ENCODE data around the gene ADCY3. TPM values are rescaled to one million over a fixed set of nuclear protein-coding genes. Genes with fewer than 3 reads are reported as not detected.

ADCY3 gene
- total and polyA plus RNA-seq, 9 donors, result 27.1 to 150 (median 97.4) TPM

GRCh38 chr2:24878341-24878740, 41.7 kb downstream of the ADCY3 start:
- peaks cover 9% of the 10 kb centered on the region for H3K4me1 ChIP-seq (ENCODE audit: insufficient read depth)
- H3K36me3 ChIP-seq, result no peaks in the 10 kb centered on the region
- DNase-seq, result no peak
- 89 to 97% (median 96%) methylated on average over 10 of the region's 10 CpGs for WGBS, 3 donors
- H3K4me3 ChIP-seq, result no peak overlapping the region
- no peak overlapping the region for H3K27ac ChIP-seq
- intact Hi-C loops (cut with DNase I), result loop anchor here in 1 of 4 donors (5.0 kb wide), 1 partner anchor 39 kb away; no protein-coding TSS in a partner anchor
- TF ChIP-seq CTCF (IDR thresholded peaks at IDR 0.05) (no peak), EP300 (IDR thresholded peaks at IDR 0.05) (no peak), POLR2A (IDR thresholded peaks at IDR 0.05) (no peak)
- H3K9me3 ChIP-seq, result no peaks in the 10 kb centered on the region
- H3K27me3 ChIP-seq, result no peaks in the 10 kb centered on the region

GRCh38 chr2:24877646-24878045, 42.4 kb downstream of the ADCY3 start:
- H3K4me1 ChIP-seq (ENCODE audit: insufficient read depth), result peaks cover 15% of the 10 kb centered on the region
- H3K36me3 ChIP-seq, result no peaks in the 10 kb centered on the region
- H3K27ac ChIP-seq, result no peak overlapping the region
- 90 to 93% (median 92%) methylated on average over 9 of the region's 9 CpGs for WGBS, 3 donors
- DNase-seq, result no peak
- intact Hi-C loops (cut with DNase I), result loop anchor here in 1 of 4 donors (5.0 kb wide), 1 partner anchor 40 kb away; no protein-coding TSS in a partner anchor
- no peak overlapping the region for H3K4me3 ChIP-seq
- no peaks in the 10 kb centered on the region for H3K27me3 ChIP-seq
- TF ChIP-seq POLR2A (IDR thresholded peaks at IDR 0.05) (no peak), CTCF (IDR thresholded peaks at IDR 0.05) (no peak), EP300 (IDR thresholded peaks at IDR 0.05) (no peak)
- H3K9me3 ChIP-seq, result no peaks in the 10 kb centered on the region

GRCh38 chr2:24877067-24877466, 43.0 kb downstream of the ADCY3 start:
- Histone ChIP-seq H3K36me3 (no peaks in the 10 kb centered on the region), H3K4me1 (ENCODE audit: insufficient read depth) (peaks cover 20% of the 10 kb centered on the region), H3K27ac (no peak overlapping the region), H3K27me3 (no peaks in the 10 kb centered on the region), H3K4me3 (no peak overlapping the region), H3K9me3 (no peaks in the 10 kb centered on the region)
- 97 to 99% (median 98%) methylated on average over 6 of the region's 6 CpGs for WGBS, 3 donors
- DNase-seq, result no peak
- TF ChIP-seq POLR2A (IDR thresholded peaks at IDR 0.05), result no peak
- TF ChIP-seq EP300 (IDR thresholded peaks at IDR 0.05), result no peak
- no peak for TF ChIP-seq CTCF (IDR thresholded peaks at IDR 0.05)
- intact Hi-C loops (cut with DNase I), result loop anchor here in 1 of 4 donors (5.0 kb wide), 1 partner anchor 40 kb away; no protein-coding TSS in a partner anchor

GRCh38 chr2:24875901-24876300, 44.1 kb downstream of the ADCY3 start:
- Histone ChIP-seq H3K4me3 (no peak overlapping the region), H3K27ac (no peak overlapping the region), H3K27me3 (no peaks in the 10 kb centered on the region), H3K9me3 (no peaks in the 10 kb centered on the region), H3K36me3 (no peaks in the 10 kb centered on the region), H3K4me1 (ENCODE audit: insufficient read depth) (peaks cover 24% of the 10 kb centered on the region)
- WGBS, 3 donors, result 92 to 100% (median 97%) methylated on average over 2 of the region's 2 CpGs
- no peak for DNase-seq
- no peak for TF ChIP-seq EP300 (IDR thresholded peaks at IDR 0.05)
- TF ChIP-seq POLR2A (IDR thresholded peaks at IDR 0.05), result no peak
- no peak for TF ChIP-seq CTCF (IDR thresholded peaks at IDR 0.05)
- intact Hi-C loops (cut with DNase I), result loop anchor here in 1 of 4 donors (5.0 kb wide), 1 partner anchor 41 kb away; no protein-coding TSS in a partner anchor
